Left forelimb (tissue), 1 donor: ENCODE measurements around the gene OR2T35.

Experiments
- DNase-seq: peaks from one replicate; pipeline ENCODE4 v3.0.0-alpha.2; 2018; ENCODE audit warnings: low spot score

Gene OR2T35

DNA sequence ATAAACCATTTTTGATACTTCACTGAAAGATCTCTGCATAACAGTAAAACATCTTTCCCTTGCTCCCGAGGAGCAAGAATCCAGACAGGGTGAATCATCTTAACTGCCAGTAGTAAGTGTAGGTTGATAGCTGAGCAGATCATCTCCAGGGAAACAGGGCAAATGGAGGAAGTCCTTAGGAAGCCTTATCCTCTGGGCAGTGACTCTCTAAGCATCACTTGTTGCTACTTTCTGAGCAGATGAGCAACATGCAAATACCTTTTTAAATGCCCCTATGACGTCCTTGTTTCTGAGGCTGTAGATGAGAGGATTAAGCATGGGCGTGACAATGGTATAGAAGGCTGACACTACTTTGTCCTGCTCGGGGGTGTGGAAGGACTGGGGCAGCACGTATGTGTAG, 19.1 kb downstream of the OR2T35 start:
- DNase-seq, result no peak

DNA sequence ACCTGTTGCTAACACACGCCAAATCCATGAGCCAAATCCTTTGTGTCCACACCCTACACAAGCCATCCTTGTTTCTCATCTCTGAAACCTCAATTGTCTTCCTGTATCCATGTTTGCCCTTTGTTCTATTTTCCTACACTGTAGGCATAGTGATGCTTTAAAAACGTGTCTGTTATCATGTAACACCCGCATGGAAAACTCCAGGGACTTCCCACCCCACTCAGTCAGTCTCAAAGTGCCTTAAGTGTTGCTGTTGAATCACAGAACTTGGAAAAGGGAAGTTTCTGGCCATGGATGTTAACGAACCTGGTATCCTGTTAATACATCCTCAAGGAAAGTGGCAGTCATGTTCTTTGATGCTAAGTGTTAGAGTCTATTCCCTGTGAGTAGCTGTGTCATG, 19.9 kb downstream of the OR2T35 start:
- no peak for DNase-seq

GRCh38 chr1:248622570-248623001, 22.5 kb downstream of the OR2T35 start:
- DNase-seq, result no peak

DNA sequence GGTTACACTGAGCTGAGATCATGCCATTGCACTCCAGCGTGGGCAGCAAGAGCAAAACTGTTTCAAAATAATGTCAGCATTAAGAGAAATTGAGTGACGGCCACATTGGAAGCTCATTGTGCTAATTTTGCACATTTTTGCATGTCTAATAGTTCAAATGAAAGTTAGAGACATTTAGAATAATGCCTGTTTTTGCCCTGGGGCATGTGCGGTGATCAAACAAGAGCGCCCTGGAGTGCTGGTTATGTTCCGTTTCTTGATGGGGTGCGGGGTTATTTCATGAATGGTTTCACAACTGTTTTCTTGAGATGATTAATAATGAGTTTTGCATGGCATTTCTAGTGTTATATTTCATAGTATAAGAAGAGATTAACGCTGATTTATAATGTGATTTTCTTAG, 23.3 kb downstream of the OR2T35 start:
- no peak for DNase-seq

DNA sequence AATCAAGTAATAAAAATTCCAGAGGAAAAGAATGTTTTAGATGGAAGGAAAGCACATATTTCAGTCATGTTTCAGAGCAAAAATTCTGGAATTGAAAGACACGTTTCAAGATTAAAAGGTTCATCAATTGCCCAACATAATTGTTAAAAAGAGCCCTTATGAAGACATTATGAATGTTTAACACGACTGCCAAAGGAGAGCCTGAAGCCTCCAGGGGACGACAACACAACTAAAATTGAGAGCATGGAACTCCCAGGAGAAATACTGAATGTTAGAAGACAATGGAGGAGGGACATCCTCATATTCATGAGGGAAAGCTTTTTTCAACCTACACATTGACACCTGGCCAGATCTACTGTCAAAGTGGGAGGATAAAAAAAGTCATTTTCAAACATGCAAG, 26.2 kb downstream of the OR2T35 start:
- no peak for DNase-seq

GRCh38 chr1:248618119-248618518, 27.0 kb downstream of the OR2T35 start:
- no peak for DNase-seq

DNA sequence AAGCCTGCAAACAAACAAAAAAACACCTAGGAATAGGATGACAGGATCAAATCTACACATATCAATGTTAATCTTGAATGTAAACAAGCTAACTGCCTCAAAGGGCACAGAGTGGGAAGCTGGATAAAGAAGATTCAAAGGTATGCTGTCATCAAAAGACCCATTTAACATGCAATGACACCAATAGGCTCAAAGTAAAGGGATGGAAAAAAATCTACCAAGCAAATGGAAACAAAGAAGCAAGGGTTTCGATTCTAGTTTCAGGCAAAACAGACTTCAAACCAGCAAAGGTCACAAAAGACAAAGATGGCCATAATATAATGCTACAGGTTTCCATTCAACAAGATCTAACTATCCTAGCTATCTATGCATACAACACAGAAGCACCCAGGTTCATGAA, 31.3 kb downstream of the OR2T35 start:
- no peak for DNase-seq

GRCh38 chr1:248611883-248612414, 33.1 kb downstream of the OR2T35 start:
- no peak for DNase-seq

DNA sequence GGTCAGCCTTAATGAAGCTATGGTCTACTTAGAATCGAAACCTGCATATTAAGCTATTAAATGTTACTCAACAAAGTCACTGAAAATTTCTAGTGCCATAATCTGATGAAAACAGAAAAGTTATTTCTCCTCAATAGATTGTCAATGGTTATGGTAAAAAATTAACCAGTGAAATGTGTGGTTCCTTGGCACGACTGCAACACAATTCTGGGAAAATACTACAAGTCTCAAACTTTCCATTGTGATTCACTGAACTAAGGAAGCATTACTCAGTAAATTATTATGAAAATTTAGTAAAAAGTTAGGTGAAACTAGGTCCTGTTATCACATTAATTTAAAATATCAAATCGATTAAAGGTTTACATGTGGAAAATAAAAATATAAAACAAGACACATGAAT, 34.8 kb downstream of the OR2T35 start:
- no peak for DNase-seq

DNA sequence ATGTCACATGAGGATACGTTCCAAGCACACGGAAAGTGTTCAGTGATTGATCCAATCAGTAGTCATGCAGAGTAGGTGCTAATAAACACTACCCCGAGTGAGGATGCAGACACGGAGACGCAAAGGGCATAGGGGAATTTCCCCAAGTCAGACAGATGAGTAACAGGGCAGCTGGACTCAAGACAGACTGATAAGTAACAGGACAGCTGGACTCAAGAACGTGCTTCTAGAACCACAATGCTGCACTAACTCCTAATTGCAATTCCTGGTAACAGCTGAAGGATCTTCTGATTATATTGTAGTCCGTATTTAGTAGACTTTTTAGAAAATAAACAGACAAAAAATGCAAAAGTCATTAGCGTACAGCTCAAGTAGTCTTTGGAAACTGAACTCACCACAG, 45.7 kb downstream of the OR2T35 start:
- DNase-seq, result no peak

DNA sequence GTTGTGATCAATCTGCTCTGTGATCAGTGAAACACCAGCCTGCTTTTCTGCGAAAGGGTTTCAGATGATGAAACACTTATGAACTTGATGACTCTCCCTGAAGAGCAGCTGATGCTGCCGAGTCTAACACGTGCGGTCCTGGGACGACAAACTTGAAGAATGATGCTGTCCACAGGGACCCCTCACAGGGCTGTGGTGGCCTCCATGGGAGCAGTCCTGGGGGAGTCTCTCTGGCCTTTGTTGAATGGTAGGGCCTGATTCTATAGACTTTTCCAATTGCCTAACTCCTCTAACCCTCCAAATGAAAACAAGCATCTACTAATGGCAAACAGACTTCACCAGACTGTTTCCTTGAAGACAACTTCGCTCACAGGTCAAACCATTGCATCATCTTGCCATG, 47.5 kb downstream of the OR2T35 start, which contains the start of gene OR2T10:
OR2T10 (minus strand) TSS at position 112 of the 400 bp plus-strand sequence. CDS start 3,932 bp downstream, outside the sequence.
- no peak for DNase-seq

GRCh38 chr1:248596615-248597014, 48.5 kb downstream of the OR2T35 start:
- DNase-seq, result no peak

DNA sequence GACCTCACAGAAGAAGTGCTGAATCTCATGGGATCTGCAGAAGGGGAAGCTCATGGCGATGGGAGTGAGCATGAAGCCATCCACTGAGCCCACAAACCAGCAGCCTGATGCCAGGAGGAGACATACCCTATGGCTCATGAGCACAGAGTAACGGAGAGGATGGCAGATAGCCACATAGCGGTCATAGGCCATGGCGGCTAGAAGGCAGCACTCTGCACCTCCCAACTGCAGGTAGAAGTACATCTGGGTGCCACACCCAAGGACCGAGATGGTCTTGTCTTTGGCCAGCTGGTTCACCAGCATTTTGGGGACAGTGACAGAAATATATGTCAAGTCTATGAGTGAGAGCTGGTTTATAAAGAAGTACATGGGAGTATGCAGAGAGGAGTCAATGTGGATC, 51.9 kb downstream of the OR2T35 start:
- DNase-seq, result no peak

- no peak for DNase-seq
Measured at GRCh38 chr1:248592655-248593054, 52.4 kb downstream of the OR2T35 start.

DNA sequence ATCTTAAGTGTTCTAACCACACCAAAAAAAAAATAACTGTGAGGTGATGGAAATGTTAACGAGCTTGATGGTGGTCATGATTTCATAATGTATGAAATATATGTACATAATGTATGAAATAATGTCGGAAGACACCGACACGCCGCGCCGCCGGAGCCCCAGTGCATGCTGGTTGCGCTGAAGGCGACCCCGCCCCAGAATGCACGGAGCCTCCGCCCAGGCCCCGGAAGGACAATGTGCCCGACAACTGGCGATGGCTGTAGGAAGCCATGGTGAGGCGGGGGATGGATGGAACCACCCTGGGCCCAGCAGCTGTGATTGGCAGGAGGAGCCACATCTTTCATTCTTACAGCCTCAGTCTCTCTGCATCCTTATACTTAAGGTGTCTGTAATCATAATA, 55.0 kb downstream of the OR2T35 start:
- DNase-seq, result no peak

DNA sequence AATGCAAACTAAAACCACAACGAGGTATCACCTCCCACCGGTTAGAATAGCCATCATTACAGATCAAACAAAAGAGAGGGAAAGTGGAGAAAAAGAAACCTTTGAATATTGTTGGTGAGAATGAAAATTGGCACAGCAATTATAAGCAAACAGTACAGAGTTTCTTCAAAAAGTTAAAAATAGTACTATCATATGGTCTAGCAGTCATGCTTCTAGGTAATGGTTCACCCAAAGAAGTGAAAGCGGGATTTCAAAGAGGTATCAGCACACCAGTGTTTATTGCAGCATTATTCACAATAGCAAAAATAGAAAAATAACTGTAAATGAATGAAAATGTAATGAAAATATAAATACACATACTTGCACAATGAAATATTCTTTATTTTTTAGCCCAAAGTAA, 55.7 kb downstream of the OR2T35 start:
- DNase-seq, result no peak
